CD1c-positive myeloid dendritic cell (primary cell): ENCODE measurements around the gene ANAPC2.

Experiments
- DNase-seq: peaks from one replicate; pipeline ENCODE4 v3.0.0-alpha.2; 2016; ENCODE audit errors: extremely low spot score

Gene ANAPC2

GRCh38 chr9:137227853-137228505 is 39.6 kb upstream of the ANAPC2 start:
- DNase-seq: no peak

- peak; percentile 79 for DNase-seq
Measured at GRCh38 chr9:137227054-137227852, 38.9 kb upstream of the ANAPC2 start, which contains the start of gene RNF224. RNF224 (plus strand) TSS chr9:137227502; CDS start chr9:137228336, 834 bp downstream.

- DNase-seq: no peak
Measured at GRCh38 chr9:137226338-137227053, 38.1 kb upstream of the ANAPC2 start.

- DNase-seq: no peak
Measured at GRCh38 chr9:137225699-137226331, 37.5 kb upstream of the ANAPC2 start.

GRCh38 chr9:137224830-137225694 is 36.7 kb upstream of the ANAPC2 start, which contains the start of gene CYSRT1:
CYSRT1 (plus strand) TSS chr9:137225174; CDS start chr9:137225622, 448 bp downstream.
- peak; percentile 42 for DNase-seq

GRCh38 chr9:137223078-137223970 is 35.0 kb upstream of the ANAPC2 start:
- DNase-seq: peak; percentile 100

GRCh38 chr9:137222190-137223077 is 34.1 kb upstream of the ANAPC2 start, which contains the start of gene RNF208:
RNF208 (minus strand) TSS chr9:137222240; CDS start chr9:137221212, 1,028 bp downstream.
- DNase-seq: no peak

GRCh38 chr9:137221506-137222111 is 33.2 kb upstream of the ANAPC2 start:
- no peak for DNase-seq

- DNase-seq: no peak
Measured at GRCh38 chr9:137221095-137221505, 32.7 kb upstream of the ANAPC2 start.

GRCh38 chr9:137220317-137221094 is 32.1 kb upstream of the ANAPC2 start:
- DNase-seq: no peak

- no peak for DNase-seq
Measured at GRCh38 chr9:137219757-137220316, 31.5 kb upstream of the ANAPC2 start.

GRCh38 chr9:137218754-137219271 is 30.5 kb upstream of the ANAPC2 start:
- DNase-seq: peak; percentile 51

- DNase-seq: no peak
Measured at GRCh38 chr9:137218212-137218753, 29.9 kb upstream of the ANAPC2 start.

- DNase-seq: peak; percentile 27
Measured at GRCh38 chr9:137217276-137218211, 29.2 kb upstream of the ANAPC2 start.

GRCh38 chr9:137216188-137216965 is 28.0 kb upstream of the ANAPC2 start:
- no peak for DNase-seq
